ENCODE results near the gene FBXL5.

DNA sequence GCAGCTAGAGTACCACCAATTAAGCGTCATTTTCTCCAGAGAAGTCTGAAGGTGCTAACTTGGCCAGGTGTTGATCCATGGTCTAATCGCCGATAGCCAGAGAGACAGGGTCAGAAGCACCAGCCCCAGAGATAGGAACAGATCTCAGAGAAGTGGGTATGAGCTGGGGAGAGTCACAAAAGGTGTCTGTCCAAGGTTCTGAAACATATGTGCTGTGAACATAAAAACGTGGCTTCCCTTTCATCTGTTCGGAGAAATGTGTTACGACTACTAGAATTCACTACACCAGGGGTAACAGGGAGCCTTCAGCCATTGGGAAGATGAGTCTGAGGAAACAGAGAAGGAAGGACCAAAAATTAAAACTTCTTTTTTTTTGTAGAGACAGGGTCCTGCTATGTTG, 91.3 kb downstream of the FBXL5 start:
- no peak for TF ChIP-seq ZFX (IDR thresholded peaks at IDR 0.05)
- TF ChIP-seq, protein P1, sequence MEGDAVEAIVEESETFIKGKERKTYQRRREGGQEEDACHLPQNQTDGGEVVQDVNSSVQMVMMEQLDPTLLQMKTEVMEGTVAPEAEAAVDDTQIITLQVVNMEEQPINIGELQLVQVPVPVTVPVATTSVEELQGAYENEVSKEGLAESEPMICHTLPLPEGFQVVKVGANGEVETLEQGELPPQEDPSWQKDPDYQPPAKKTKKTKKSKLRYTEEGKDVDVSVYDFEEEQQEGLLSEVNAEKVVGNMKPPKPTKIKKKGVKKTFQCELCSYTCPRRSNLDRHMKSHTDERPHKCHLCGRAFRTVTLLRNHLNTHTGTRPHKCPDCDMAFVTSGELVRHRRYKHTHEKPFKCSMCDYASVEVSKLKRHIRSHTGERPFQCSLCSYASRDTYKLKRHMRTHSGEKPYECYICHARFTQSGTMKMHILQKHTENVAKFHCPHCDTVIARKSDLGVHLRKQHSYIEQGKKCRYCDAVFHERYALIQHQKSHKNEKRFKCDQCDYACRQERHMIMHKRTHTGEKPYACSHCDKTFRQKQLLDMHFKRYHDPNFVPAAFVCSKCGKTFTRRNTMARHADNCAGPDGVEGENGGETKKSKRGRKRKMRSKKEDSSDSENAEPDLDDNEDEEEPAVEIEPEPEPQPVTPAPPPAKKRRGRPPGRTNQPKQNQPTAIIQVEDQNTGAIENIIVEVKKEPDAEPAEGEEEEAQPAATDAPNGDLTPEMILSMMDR (conservative IDR thresholded peaks at IDR 0.05) = no peak

All from C4-2B (cell line).